GM19239 (cell line): Measurements from ENCODE around the gene BCAS3.
"Not testable (repeated sequence)": the region's sequence is repeated elsewhere in the genome, so short reads cannot be mapped to it uniquely, and the experiment has no call there.

Experiments used
- DNase-seq: peaks from one replicate; pipeline ENCODE4 v3.0.0; 2011; ENCODE audit warnings: low spot score; ENCODE audit not compliant: insufficient read length
- FAIRE-seq: peaks from 2 replicates; lab custom pipeline; 2011; peaks lifted over from hg19 to GRCh38; lab: Jason Lieb, UNC

The BCAS3 gene

GRCh38 chr17:61335105-61335844, 657.6 kb downstream of the BCAS3 start:
- FAIRE-seq (no peak), DNase-seq (no peak)

DNA sequence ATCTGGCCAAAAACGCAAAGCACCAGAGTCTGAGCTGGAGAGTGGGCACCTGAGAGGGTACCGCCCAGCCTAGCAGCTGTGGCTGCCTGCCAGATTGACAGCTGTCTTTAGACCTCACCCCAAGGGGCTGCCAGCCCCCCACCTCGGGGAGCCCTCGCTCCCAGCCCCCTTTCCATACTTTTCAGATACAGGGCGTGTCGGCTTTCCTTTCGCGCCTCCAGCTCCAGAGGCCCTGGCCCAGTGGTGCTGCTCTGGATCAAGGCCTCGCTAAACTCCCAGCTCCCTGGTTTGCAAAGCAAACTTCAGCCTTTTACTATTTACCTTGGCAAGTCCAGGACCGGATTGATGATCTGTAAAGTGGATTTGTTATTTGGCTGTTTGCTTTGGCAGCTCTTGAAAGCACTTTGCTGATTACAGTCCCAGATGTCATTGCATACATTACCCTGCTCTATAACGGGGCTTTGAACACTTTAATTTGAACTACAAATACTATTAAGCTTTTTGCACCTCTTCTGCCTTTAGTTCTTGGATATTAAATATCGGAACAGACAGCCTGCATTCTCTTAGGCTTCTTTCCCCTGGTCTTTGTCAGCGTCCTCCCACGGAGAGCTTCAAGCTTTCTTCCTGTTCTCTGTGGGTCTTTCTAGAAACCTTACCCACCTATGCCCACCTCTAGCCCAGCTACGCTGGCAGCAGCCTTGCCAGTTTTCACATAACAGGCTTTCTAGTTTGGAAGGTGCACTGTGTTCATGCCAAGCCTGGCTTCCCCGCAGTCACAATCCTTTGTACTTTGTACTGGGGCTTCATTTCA, 658.4 kb downstream of the BCAS3 start:
- FAIRE-seq (no peak), DNase-seq (no peak)

DNA sequence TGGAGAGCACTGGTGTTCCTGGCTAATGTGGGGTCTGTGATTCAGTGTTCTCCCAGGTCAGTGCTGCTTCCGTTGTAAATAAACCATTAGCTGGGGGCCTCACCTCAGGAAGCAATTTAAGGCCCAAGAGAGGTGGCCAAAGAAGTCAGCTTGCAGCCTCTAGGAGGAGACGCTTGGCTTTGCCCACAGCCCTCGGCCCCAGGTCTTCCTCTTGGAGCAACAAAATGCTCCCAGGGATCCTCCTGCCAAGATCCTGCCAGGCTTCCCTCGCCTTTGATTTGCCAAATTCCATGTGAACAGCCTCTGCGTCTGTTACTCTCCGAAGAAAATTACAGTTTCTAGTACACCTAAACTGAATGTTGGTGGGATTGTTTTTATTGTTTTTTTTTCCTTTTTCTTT, 659.6 kb downstream of the BCAS3 start:
- no peak for FAIRE-seq
- no peak for DNase-seq

DNA sequence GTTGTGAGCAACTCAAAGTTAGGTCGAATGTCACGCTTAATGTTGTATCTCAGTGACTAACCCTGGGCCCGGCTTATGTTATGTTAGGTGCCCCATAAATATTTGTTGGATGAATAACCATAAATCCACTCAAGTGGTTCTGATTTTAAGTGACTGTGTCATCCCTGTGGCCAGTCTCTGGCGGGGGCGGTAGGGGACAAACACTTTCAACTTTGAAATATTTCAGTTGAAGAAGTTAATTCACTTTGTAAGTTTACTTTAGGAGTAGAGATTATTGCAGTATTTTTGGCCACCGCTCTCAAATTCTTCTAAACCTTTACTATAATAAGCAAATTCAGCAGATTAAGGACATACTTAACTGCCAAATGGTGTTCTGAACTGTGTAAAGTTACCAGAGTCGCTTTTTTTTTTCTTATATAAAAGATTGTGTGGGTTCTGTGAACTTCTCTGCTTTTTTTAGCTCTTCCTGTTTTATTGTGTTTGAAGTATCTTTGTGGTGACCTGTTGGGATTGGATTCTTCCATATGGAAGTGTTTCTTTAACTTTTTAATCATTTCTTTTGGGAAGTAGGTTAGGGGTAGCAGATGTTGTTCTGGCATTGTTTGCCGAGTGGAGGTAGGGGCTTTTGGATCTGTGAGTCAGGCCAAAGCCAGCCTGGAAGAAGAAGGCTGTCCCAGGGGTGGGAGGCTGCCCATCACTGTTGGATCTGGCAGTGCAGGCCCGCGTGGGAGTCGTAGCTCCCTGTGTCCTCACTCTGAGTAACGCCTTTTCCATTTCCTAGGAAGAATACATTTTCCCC, 660.5 kb downstream of the BCAS3 start:
- FAIRE-seq (no peak), DNase-seq (no peak)

- FAIRE-seq (no peak), DNase-seq (no peak)
These were observed 661.3 kb downstream of the BCAS3 start for GRCh38 chr17:61338874-61339478.

DNA sequence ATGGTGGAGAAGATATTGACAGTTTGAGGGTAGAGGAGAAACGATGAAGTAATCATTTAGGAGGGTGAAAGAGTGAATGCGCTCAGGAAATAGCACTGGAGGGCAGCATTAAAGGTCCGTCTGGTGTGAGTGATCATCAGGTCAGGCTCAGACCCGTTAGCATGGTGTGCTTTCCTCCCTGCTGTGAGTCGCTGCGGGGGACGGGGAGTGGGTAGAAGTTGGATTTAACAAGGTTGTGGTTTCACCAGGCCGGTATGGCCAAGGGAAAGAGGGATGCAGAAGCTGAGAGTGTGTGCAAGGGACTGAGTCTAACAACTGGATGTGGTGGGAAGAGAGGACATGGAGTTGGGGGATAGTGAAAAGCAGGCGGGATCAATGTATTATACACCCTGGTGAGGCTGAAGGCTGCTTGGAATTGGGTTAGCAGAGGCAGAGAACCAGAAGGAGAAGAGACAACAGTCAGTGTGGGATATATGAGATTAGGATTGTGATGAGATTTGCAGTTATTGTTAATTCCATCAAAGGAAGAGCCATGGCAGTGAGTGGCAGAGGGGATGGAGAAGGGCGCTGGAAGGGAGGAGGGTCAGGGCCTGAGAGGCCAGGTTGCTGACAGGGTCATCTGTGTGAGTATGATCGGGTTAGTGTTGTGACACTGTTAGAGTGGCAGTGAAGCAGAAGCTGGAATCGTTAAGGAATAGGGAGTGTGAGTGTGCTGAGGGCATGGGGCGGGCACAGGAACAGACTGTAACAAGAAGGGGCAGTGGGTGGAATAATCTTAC, 663.0 kb downstream of the BCAS3 start:
- no peak for DNase-seq
- FAIRE-seq, result no peak

DNA sequence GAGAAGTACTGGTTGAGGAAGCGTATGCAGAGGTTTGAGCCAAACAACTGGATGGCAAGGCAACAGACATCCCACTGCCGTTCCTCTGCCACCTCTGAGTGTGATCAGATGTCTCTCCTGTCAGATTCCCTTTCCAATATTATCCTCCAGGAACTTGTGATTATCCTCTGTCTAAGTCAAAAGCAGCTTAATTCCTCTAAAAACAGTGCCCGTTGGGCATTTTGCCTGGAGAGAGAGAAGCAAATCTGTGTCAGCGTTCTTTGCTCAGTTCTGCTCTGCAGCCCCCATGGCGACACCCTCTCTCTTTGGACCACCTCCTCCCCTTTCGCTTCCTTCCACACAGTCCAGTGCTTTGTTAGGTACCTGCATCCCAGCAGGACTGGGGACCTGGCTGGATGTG, 665.9 kb downstream of the BCAS3 start:
- DNase-seq (no peak), FAIRE-seq (no peak)

DNA sequence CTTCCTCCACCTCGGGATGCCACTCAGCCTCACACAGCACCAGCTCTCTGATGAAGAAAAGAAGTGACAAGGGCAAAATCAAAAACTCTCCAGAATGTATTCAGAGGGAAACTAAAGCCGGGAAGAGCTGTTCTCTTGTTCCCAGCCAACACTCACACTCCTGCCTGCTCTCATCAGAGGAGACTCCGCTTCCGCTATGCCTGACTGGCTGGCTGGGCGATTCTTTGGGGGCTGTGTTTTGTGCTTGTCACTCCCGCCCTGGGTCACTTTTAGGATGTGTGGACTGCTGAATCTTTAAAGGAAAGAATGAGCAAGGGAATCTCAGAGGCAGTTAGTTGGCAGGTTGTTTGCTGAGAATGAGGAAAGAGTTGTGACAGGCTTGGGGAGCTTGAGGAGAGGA, 667.4 kb downstream of the BCAS3 start:
- DNase-seq (no peak), FAIRE-seq (no peak)

DNA sequence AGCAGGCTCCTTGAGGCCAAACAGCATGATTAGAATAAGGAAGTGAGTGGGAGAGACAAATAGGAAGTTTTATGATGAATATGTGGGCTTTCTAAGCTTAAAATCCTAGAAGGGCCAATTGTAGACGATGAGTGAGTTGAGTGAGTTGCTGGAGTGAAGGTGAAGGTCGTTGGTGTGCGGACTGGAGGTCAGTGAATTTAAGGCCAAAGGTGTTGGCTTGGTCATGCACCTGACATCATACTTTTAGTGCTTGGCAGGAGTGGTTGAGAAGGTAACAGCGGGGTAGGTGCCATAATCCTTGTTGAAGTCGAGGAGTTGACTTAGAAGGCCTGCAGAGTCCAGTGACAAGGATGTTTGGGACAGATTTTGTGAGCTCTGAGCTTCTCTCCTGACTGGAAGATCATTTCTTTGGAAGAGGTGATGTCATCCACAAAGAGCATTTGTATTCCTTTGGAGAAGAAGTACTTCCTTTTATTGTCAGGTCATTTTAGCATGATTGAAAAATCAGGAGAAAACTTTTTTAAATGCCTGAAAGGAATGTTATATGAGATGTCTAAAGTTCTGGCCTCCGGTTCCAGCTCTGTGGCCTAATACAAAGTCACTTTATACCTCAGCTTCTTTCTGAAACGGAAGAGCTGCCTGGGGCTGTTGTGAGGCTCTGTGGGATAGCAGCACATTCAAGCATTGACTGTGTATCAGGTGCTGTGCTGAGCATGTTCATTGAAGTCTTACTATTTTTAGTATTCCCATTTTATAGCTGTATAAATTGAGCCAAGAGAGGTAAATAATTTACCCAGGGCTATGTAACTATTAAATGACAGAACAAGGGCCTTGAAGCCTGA, 668.4 kb downstream of the BCAS3 start:
- DNase-seq, result no peak
- FAIRE-seq, result no peak

DNA sequence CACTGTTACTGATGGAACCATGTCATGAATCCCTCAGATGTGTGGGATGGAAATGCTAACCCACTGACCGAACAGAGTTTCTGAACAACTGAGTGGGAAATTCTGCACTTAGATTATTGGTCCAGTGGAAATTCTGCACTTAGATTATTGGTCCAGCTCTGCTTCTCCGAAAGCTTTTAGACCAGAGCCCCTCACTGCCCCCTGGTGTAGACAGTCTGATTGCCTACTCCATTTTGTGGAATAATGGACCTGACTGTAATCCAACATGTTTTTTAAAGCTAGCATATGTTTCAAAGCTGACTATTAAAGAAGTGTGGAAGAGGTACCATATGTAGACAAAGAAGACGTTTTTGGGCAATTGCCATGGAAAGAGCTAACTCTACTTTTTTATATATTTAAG, 671.7 kb downstream of the BCAS3 start:
- DNase-seq (no peak), FAIRE-seq (no peak)

- DNase-seq (no peak), FAIRE-seq (no peak)
These were observed 674.2 kb downstream of the BCAS3 start for GRCh38 chr17:61351745-61352407.

- no peak for FAIRE-seq
- DNase-seq, result no peak
These were observed 674.7 kb downstream of the BCAS3 start for GRCh38 chr17:61352408-61352770.

- FAIRE-seq (no peak), DNase-seq (no peak)
These were observed 675.3 kb downstream of the BCAS3 start for GRCh38 chr17:61352781-61353491.

GRCh38 chr17:61353615-61354014, 676.0 kb downstream of the BCAS3 start:
- FAIRE-seq, result no peak
- DNase-seq, result no peak

- FAIRE-seq (no peak), DNase-seq (no peak)
These were observed 677.5 kb downstream of the BCAS3 start for GRCh38 chr17:61354895-61355874.

DNA sequence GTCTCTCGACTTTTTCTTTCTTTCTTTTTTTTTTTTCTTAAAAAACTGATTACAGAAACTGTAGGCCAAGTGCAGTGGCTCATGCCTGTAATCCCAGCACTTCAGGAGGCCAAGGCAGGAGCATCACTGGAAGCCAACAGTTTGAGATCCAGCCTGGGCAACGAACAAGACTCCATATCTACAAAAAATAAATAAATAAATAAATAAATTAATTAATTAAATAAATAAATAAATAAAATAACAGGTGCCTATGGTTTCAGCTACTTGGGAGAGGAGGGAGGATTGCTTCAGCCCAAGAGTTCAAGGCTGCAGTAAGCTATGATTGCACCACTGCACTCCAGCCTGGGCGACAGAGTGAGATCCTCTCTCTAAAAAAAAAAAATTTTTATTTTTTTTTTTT, 679.4 kb downstream of the BCAS3 start:
- not testable (repeated sequence) for FAIRE-seq, DNase-seq

DNA sequence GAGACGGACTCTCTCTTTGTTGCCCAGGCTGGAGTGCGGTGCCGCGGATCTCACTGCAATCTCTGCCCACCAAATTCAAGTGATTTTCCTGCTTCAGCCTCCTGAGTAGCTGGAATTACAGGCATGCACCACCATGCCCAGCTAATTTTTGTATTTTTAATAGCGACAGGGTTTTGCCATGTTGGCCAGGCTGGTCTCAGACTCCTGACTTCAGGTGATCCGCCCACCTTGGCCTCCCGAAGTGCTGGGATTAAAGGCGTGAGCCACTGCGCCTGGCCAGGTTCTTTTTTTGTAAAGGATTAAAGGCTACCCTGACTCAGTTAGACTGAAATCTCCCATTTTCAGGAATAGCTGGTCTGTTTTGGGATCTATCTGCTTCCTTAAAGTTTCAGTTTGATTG, 681.9 kb downstream of the BCAS3 start:
- FAIRE-seq, DNase-seq: not testable (repeated sequence)
